H1 (cell line): ENCODE results near the gene TNKS2. TPM values are rescaled to one million over a fixed set of nuclear protein-coding genes. Genes with fewer than 3 reads are reported as not detected.

Experiments
- CTCF ChIA-PET: fragments of 300-600 bp; sonication (Branson Sonifier 250); formaldehyde crosslinking; loops from one replicate; lab custom pipeline; 2021; ENCODE audit not compliant: partially characterized antibody; lab: Charles Lee
- POLR2A ChIA-PET: fragments of 300-600 bp; sonication (Branson Sonifier 250); formaldehyde crosslinking; loops from one replicate; lab custom pipeline; 2021; ENCODE audit warnings: inconsistent platforms; ENCODE audit not compliant: partially characterized antibody; lab: Charles Lee
- DNase-seq, 2 experiments: peaks; one replicate each; pipeline versions ENCODE4 v3.0.0 to v3.0.0-alpha.2; 2010 to 2022; ENCODE audit warnings: low spot score in 2 of 2, low read depth in 1 of 2, mixed read lengths in 1 of 2
- FAIRE-seq: peaks from 2 replicates; lab custom pipeline; 2011; peaks lifted over from hg19 to GRCh38; lab: Jason Lieb, UNC
- H2AFZ ChIP-seq: 2 replicates; pipeline ENCODE4 v1.8.1; 2012; ENCODE audit warnings: low read length, inconsistent platforms
- H2AK5ac ChIP-seq: 2 replicates; pipeline ENCODE4 v1.6.1; 2013; ENCODE audit warnings: low read depth, low read length
- H2BK120ac ChIP-seq: replicated peaks from 2 replicates; pipeline ENCODE3; 2013; ENCODE audit warnings: low read depth, low read length, inconsistent platforms
- H2BK12ac ChIP-seq: 2 replicates; pipeline ENCODE4 v1.6.1; 2013; ENCODE audit warnings: low read depth, low read length
- H2BK15ac ChIP-seq: 2 replicates; pipeline ENCODE4 v1.6.1; 2013; ENCODE audit warnings: low read length
- H2BK20ac ChIP-seq: 2 replicates; pipeline ENCODE4 v1.6.1; 2013; ENCODE audit warnings: low read length
- H2BK5ac ChIP-seq: 2 replicates; pipeline ENCODE4 v1.6.1; 2013; ENCODE audit warnings: low read depth, low read length
- H3K14ac ChIP-seq: 2 replicates; pipeline ENCODE4 v1.6.1; 2013; ENCODE audit warnings: inconsistent platforms; ENCODE audit not compliant: insufficient read length
- H3K18ac ChIP-seq: 2 replicates; pipeline ENCODE4 v1.6.1; 2013; ENCODE audit warnings: low read length; ENCODE audit errors: extremely low read depth
- H3K23ac ChIP-seq: 2 replicates; pipeline ENCODE4 v1.6.1; 2013; ENCODE audit warnings: inconsistent platforms; ENCODE audit not compliant: insufficient read length
- H3K23me2 ChIP-seq: 2 replicates; pipeline ENCODE4 v1.6.1; 2013; ENCODE audit warnings: low read depth, low read length
- H3K27ac ChIP-seq: 2 replicates; pipeline ENCODE4 v1.6.1; 2011; ENCODE audit warnings: low read depth, low read length, inconsistent platforms
- H3K27me3 ChIP-seq, 4 experiments: replicated peaks in 1 of 4; 1 replicate in 1 of 4; 2 replicates in 3 of 4; pipeline versions ENCODE4 v1.6.1 to v1.8.1; 2011 to 2013; ENCODE audit warnings: low read length in 3 of 4, mild to moderate bottlenecking in 3 of 4, inconsistent platforms in 2 of 4, mixed read lengths in 2 of 4, moderate library complexity in 1 of 4; ENCODE audit not compliant: control insufficient read depth in 3 of 4, insufficient read depth in 3 of 4; ENCODE audit errors: extremely low read depth in 1 of 4
- H3K36me3 ChIP-seq, 4 experiments: 2 replicates each; pipeline versions ENCODE4 v1.6.1 to v1.8.1; 2011 to 2013; ENCODE audit warnings: mild to moderate bottlenecking in 4 of 4, low read length in 3 of 4, moderate library complexity in 2 of 4, control low read depth in 1 of 4, inconsistent platforms in 1 of 4; ENCODE audit not compliant: insufficient read depth in 4 of 4, control insufficient read depth in 2 of 4
- H3K4ac ChIP-seq: replicated peaks from 2 replicates; pipeline ENCODE3; 2013; ENCODE audit warnings: low read length, low read depth, mixed read lengths, inconsistent platforms; ENCODE audit not compliant: insufficient read length
- H3K4me1 ChIP-seq, 4 experiments: replicated peaks in 1 of 4; 1 replicate in 1 of 4; 2 replicates in 3 of 4; pipeline versions ENCODE4 v1.6.1 to v1.8.1; 2011 to 2013; ENCODE audit warnings: low read length in 3 of 4, inconsistent platforms in 2 of 4, mixed read lengths in 1 of 4; ENCODE audit not compliant: insufficient read depth in 4 of 4, control insufficient read depth in 3 of 4
- H3K4me2 ChIP-seq, 2 experiments: 2 replicates each; pipeline versions ENCODE4 v1.6.1 to v1.8.1; 2011 to 2013; ENCODE audit warnings: low read depth in 2 of 2, low read length in 2 of 2, control low read depth in 1 of 2, inconsistent platforms in 1 of 2, mild to moderate bottlenecking in 1 of 2; ENCODE audit not compliant: insufficient read depth in 1 of 2
- H3K4me3 ChIP-seq, 4 experiments: fragments of 200-600, 300-600 bp in 1 of 4; sonication (generic), shearing (Covaris generic), sonication (Bioruptor Twin) in 1 of 4; 2 replicates each; pipeline versions ENCODE4 v1.5.1 to v1.8.1; 2011 to 2016; ENCODE audit warnings: low read length in 4 of 4, low read depth in 3 of 4, control low read depth in 2 of 4, inconsistent platforms in 2 of 4, mild to moderate bottlenecking in 2 of 4, mixed read lengths in 1 of 4, moderate library complexity in 1 of 4; ENCODE audit not compliant: insufficient read depth in 2 of 4; ENCODE audit errors: extremely low read depth in 1 of 4
- H3K56ac ChIP-seq: replicated peaks from 2 replicates; pipeline ENCODE3; 2013; ENCODE audit warnings: low read depth, mild to moderate bottlenecking, mixed read lengths, low read length, inconsistent platforms; ENCODE audit not compliant: insufficient read length
- H3K79me1 ChIP-seq: 2 replicates; pipeline ENCODE4 v1.6.1; 2013; ENCODE audit warnings: low read depth, low read length, control low read depth
- H3K79me2 ChIP-seq, 2 experiments: 2 replicates each; pipeline versions ENCODE4 v1.6.1 to v1.8.1; 2012 to 2013; ENCODE audit warnings: low read length in 2 of 2, mild to moderate bottlenecking in 2 of 2, inconsistent platforms in 1 of 2; ENCODE audit not compliant: insufficient read depth in 2 of 2, control insufficient read depth in 1 of 2
- H3K9ac ChIP-seq, 4 experiments: replicated peaks in 1 of 4; 1 replicate in 1 of 4; 2 replicates in 3 of 4; pipeline versions ENCODE4 v1.6.1 to v1.8.1; 2011 to 2013; ENCODE audit warnings: low read depth in 3 of 4, low read length in 3 of 4, control low read depth in 2 of 4, mild to moderate bottlenecking in 2 of 4, moderate library complexity in 2 of 4, inconsistent platforms in 1 of 4; ENCODE audit errors: extremely low read depth in 1 of 4
- H3K9me3 ChIP-seq, 2 experiments: 2 replicates each; pipeline versions ENCODE4 v1.6.1 to v1.8.1; 2012 to 2013; ENCODE audit warnings: mild to moderate bottlenecking in 2 of 2, moderate library complexity in 2 of 2, control low read depth in 1 of 2, inconsistent platforms in 1 of 2, low read depth in 1 of 2, low read length in 1 of 2, mixed read lengths in 1 of 2; ENCODE audit not compliant: insufficient read depth in 2 of 2
- H4K20me1 ChIP-seq, 2 experiments: replicated peaks in 1 of 2; 2 replicates each; pipeline versions ENCODE3 to v1.8.1; 2011 to 2013; ENCODE audit warnings: inconsistent platforms in 2 of 2, low read length in 2 of 2, mild to moderate bottlenecking in 1 of 2; ENCODE audit not compliant: insufficient read depth in 2 of 2, control insufficient read depth in 1 of 2
- H4K5ac ChIP-seq: 2 replicates; pipeline ENCODE4 v1.6.1; 2013; ENCODE audit warnings: low read length, low read depth, mixed read lengths, inconsistent platforms; ENCODE audit not compliant: insufficient read length
- H4K8ac ChIP-seq: 2 replicates; pipeline ENCODE4 v1.8.0; 2013; ENCODE audit warnings: mild to moderate bottlenecking, moderate library complexity, low read length, inconsistent platforms; ENCODE audit not compliant: insufficient read depth; ENCODE audit errors: extremely low read depth
- H4K91ac ChIP-seq: replicated peaks from 2 replicates; pipeline ENCODE3; 2013; ENCODE audit warnings: low read length, mixed read lengths, inconsistent platforms; ENCODE audit not compliant: insufficient read length
- WGBS, 2 experiments: shearing (Covaris generic) in 1 of 2; methylation state at CpG; one replicate each; pipeline versions ENCODE4 v1.1.6 to v1.1.7; 2013 to 2015; ENCODE audit warnings: low lambda C conversion rate in 2 of 2, mixed read lengths in 2 of 2, inconsistent platforms in 1 of 2, low coverage in 1 of 2, missing lambda C conversion rate in 1 of 2; ENCODE audit not compliant: insufficient replicate concordance in 2 of 2, insufficient coverage in 1 of 2, insufficient read length in 1 of 2; ENCODE audit errors: extremely low coverage in 1 of 2, missing lambda C conversion rate in 1 of 2; 5-methylcytosine and 5-hydroxymethylcytosine counted together
- polyA plus RNA-seq, 7 experiments: library from polyadenylated mRNA; depleted of rRNA in 3 of 7; stranded (reverse) in 5 of 7; unstranded in 2 of 7; fragments of >200 nt in 5 of 7; fragments of 200-250 nt in 2 of 7; gene quantifications; 1 replicate in 5 of 7; 2 replicates in 1 of 7; 4 replicates in 1 of 7; pipeline versions ENCODE4 v1.2.1 to v1.2.3, GENCODE V29; 2011 to 2013; ENCODE audit warnings: missing spikeins in 2 of 7, mixed read lengths in 2 of 7
- total RNA-seq: library from RNA; stranded (reverse); fragmentation: NEBNext Ultra II Directional; extraction: Animal tissue kit (Norgen Biotek cat#: 25700); gene quantifications from 2 replicates; pipeline ENCODE4 v1.2.1, GENCODE V29; 2021
- TF ChIP-seq, protein P1 (sequence below): IDR thresholded peaks from 2 replicates; pipeline ENCODE4 v1.6.1; 2012; ENCODE audit warnings: low read length, inconsistent platforms

The TNKS2 gene
- total and polyA plus RNA-seq, 2 of the 8 experiments (the other 6 are each of a cell fraction or from before 2014, with no cell fraction given), result 23.3 to 73.6 TPM

- Histone ChIP-seq H3K27ac (no peak overlapping the region), H3K79me2 (no peaks in the 10 kb centered on the region), H2BK20ac (no peak overlapping the region), H4K8ac (no peak overlapping the region), H3K23ac (no peak overlapping the region), H2AK5ac (no peak overlapping the region), H3K4me1 (peaks cover 0 to 5% (median 2%) of the 10 kb centered on the region in 4 experiments; a peak in 4 of 7 replicates), H2AFZ (peak overlapping the region; percentile 56; the same call in 1 of the 2 replicates), H3K36me3 (no peaks in the 10 kb centered on the region), H3K9me3 (0 out of 4 replicates have a peak, but pooled peaks cover 0 to 2% of the 10 kb centered on the region in 2 experiments), H2BK12ac (no peak overlapping the region), H3K9ac (no peak overlapping the region), H2BK15ac (no peak overlapping the region), H4K91ac (no peak overlapping the region), H3K4ac (no peak overlapping the region), H3K4me3 (no peak overlapping the region), H2BK120ac (no peak overlapping the region), H4K20me1 (no peaks in the 10 kb centered on the region), H3K56ac (no peak overlapping the region), H3K27me3 (no peaks in the 10 kb centered on the region), H3K79me1 (no peaks in the 10 kb centered on the region), H3K4me2 (no peak overlapping the region), H2BK5ac (no peak overlapping the region), H3K18ac (no peak overlapping the region), H3K14ac (no peak overlapping the region), H4K5ac (no peak overlapping the region), H3K23me2 (no peaks in the 10 kb centered on the region)
- FAIRE-seq (no peak), DNase-seq (no peak)
- ChIA-PET CTCF (interaction anchor here (1.8 kb wide), 1 partner anchor 84 kb away, joined by 5 read pairs; no protein-coding TSS in a partner anchor), POLR2A (interaction anchor here (0.7 to 1.2 kb wide), 2 partner anchors 11 to 20 kb away, joined by 3 to 4 read pairs; partner anchors contain the start of gene TNKS2)
- 77% methylated on average over 1 of the region's 1 CpG; no CpG with 5 or more reads in 1 of the 2 experiments for WGBS, 2 experiments
- TF ChIP-seq, protein P1, sequence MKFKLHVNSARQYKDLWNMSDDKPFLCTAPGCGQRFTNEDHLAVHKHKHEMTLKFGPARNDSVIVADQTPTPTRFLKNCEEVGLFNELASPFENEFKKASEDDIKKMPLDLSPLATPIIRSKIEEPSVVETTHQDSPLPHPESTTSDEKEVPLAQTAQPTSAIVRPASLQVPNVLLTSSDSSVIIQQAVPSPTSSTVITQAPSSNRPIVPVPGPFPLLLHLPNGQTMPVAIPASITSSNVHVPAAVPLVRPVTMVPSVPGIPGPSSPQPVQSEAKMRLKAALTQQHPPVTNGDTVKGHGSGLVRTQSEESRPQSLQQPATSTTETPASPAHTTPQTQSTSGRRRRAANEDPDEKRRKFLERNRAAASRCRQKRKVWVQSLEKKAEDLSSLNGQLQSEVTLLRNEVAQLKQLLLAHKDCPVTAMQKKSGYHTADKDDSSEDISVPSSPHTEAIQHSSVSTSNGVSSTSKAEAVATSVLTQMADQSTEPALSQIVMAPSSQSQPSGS, result no peak
These were observed 19.7 kb upstream of the TNKS2 start for GRCh38 chr10:91778485-91778884.
